Activated CD8-positive, alpha-beta T cell treated with anti-CD3 and anti-CD28 coated beads for 36 hours (primary cell): Measurements from ENCODE around the gene DCAF8. TPM values are rescaled to one million over a fixed set of nuclear protein-coding genes. Genes with fewer than 3 reads are reported as not detected.

Experiments
- ATAC-seq: fragments of 200-7000 bp; cut with Tn5 transposase; one replicate; pipeline ENCODE4 v1.10.0; 2021; ENCODE audit warnings: mild to moderate bottlenecking, moderate library complexity
- CTCF ChIA-PET: fragments of 350-600 bp; sonication (Branson Sonifier 250); formaldehyde crosslinking; loops from one replicate; lab custom pipeline; 2021; ENCODE audit warnings: antibody characterized with exemption; lab: Charles Lee
- POLR2A ChIA-PET: fragments of 350-600 bp; sonication (Branson Sonifier 250); formaldehyde crosslinking; loops from one replicate; lab custom pipeline; 2021; ENCODE audit warnings: antibody characterized with exemption; lab: Charles Lee
- DNase-seq: peaks from one replicate; pipeline ENCODE4 v3.0.0-alpha.2; 2020
- H3K27ac Mint-ChIP-seq: one replicate; pipeline ENCODE4 v1.8.0; 2021; ENCODE audit warnings: mild to moderate bottlenecking, mixed read lengths
- H3K27me3 Mint-ChIP-seq: one replicate; pipeline ENCODE4 v1.8.0; 2021; ENCODE audit warnings: mixed read lengths
- H3K36me3 Mint-ChIP-seq: one replicate; pipeline ENCODE4 v1.8.0; 2021; ENCODE audit warnings: low read depth, mixed read lengths
- H3K4me1 Mint-ChIP-seq: one replicate; pipeline ENCODE4 v1.8.0; 2021; ENCODE audit warnings: low read depth, mixed read lengths
- H3K4me3 Mint-ChIP-seq: one replicate; pipeline ENCODE4 v1.8.0; 2021; ENCODE audit warnings: mild to moderate bottlenecking, moderate library complexity, mixed read lengths
- H3K9me3 Mint-ChIP-seq: one replicate; pipeline ENCODE4 v1.8.0; 2021; ENCODE audit warnings: mixed read lengths
- intact Hi-C: fragments of 100-400 bp; cut with micrococcal nuclease; formaldehyde crosslinking; loops from one replicate; pipeline ENCODE4 v1.10.0; 2022
- total RNA-seq, 2 experiments: library from RNA; stranded (reverse); gene quantifications; one replicate each; pipeline ENCODE4 v1.2.3, GENCODE V29; 2021
- TF ChIP-seq, protein P1 (sequence below): fragments of 200-600 bp; IDR thresholded peaks from one replicate; pipeline ENCODE4 v1.8.0; 2022; ENCODE audit warnings: antibody characterized with exemption, mild to moderate bottlenecking

DCAF8 gene
- total RNA-seq, 2 experiments from 2014 or later: 116 TPM

- Mint-ChIP-seq H3K9me3 (no peaks in the 10 kb centered on the region), H3K4me3 (no peak overlapping the region), H3K4me1 (no peaks in the 10 kb centered on the region), H3K36me3 (peaks cover 48% of the 10 kb centered on the region), H3K27ac (no peak overlapping the region), H3K27me3 (no peaks in the 10 kb centered on the region)
- POLR2A ChIA-PET: interaction anchor here (1.0 to 1.2 kb wide), 2 partner anchors 46 to 61 kb away, joined by 3 read pairs; no protein-coding TSS in a partner anchor
- CTCF ChIA-PET: interaction anchor here (1.4 to 1.6 kb wide), 3 partner anchors 15 to 114 kb away, joined by 3 to 14 read pairs (median 3); no protein-coding TSS in a partner anchor
- ATAC-seq: no peak
- intact Hi-C loops: no loop called here
- DNase-seq: no peak
- TF ChIP-seq, protein P1, sequence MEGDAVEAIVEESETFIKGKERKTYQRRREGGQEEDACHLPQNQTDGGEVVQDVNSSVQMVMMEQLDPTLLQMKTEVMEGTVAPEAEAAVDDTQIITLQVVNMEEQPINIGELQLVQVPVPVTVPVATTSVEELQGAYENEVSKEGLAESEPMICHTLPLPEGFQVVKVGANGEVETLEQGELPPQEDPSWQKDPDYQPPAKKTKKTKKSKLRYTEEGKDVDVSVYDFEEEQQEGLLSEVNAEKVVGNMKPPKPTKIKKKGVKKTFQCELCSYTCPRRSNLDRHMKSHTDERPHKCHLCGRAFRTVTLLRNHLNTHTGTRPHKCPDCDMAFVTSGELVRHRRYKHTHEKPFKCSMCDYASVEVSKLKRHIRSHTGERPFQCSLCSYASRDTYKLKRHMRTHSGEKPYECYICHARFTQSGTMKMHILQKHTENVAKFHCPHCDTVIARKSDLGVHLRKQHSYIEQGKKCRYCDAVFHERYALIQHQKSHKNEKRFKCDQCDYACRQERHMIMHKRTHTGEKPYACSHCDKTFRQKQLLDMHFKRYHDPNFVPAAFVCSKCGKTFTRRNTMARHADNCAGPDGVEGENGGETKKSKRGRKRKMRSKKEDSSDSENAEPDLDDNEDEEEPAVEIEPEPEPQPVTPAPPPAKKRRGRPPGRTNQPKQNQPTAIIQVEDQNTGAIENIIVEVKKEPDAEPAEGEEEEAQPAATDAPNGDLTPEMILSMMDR: no peak
Observed at GRCh38 chr1:160307118-160307791, 44.9 kb upstream of the DCAF8 start.

DNA sequence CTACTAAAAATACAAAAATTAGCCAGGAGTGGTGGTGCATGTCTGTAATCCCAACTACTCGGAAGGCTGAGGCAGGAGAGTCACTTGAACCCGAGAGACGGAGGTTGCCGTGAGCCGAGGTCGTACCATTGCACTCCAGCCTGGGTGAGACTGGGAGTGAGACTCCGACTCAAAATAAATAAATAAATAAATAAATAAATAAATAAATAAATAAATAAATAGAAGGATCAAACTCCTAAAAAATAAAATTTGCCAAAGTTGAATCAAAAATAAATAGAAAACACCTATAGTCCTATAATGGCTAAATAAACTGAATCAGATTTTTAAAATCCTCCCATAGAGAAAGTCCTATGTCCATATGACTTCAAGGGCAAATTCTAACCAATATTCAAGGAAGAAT is 37.8 kb upstream of the DCAF8 start:
- intact Hi-C loops: no loop called here
- Mint-ChIP-seq H3K4me3 (no peak overlapping the region), H3K4me1 (no peaks in the 10 kb centered on the region), H3K36me3 (peaks cover 50% of the 10 kb centered on the region), H3K9me3 (no peaks in the 10 kb centered on the region), H3K27me3 (no peaks in the 10 kb centered on the region), H3K27ac (no peak overlapping the region)
- no peak for DNase-seq
- POLR2A ChIA-PET: no interaction called here
- CTCF ChIA-PET: interaction anchor here (1.0 to 6.2 kb wide), 2 partner anchors 8 to 9 kb away, joined by 3 to 51 read pairs; no protein-coding TSS in a partner anchor
- no peak for ATAC-seq
- TF ChIP-seq, protein P1: no peak

- H3K27me3 Mint-ChIP-seq: no peaks in the 10 kb centered on the region
- CTCF ChIA-PET: interaction anchor here (1.3 to 2.8 kb wide), 2 partner anchors 44 to 210 kb away, joined by 3 to 8 read pairs; no protein-coding TSS in a partner anchor
- H3K4me3 Mint-ChIP-seq: no peak overlapping the region
- peaks cover 61% of the 10 kb centered on the region for H3K36me3 Mint-ChIP-seq
- TF ChIP-seq, protein P1: no peak
- ATAC-seq (no peak), DNase-seq (no peak)
- no peaks in the 10 kb centered on the region for H3K9me3 Mint-ChIP-seq
- H3K27ac Mint-ChIP-seq: no peak overlapping the region
- intact Hi-C loops: no loop called here
- H3K4me1 Mint-ChIP-seq: peaks cover 4% of the 10 kb centered on the region
- POLR2A ChIA-PET: interaction anchor here (0.6 to 1.1 kb wide), 3 partner anchors 11 to 828 kb away, joined by 3 read pairs; partner anchors contain the start of gene PEX19
Observed at GRCh38 chr1:160296036-160296435, 33.7 kb upstream of the DCAF8 start.

GRCh38 chr1:160293020-160293968 is 30.9 kb upstream of the DCAF8 start:
- ATAC-seq: no peak
- H3K36me3 Mint-ChIP-seq: peaks cover 66% of the 10 kb centered on the region
- no peak overlapping the region for H3K4me3 Mint-ChIP-seq
- TF ChIP-seq, protein P1: no peak
- no peak overlapping the region for H3K27ac Mint-ChIP-seq
- ChIA-PET CTCF (interaction anchor here (1.2 to 7.2 kb wide), 29 partner anchors 9 to 207 kb away, joined by 4 to 102 read pairs (median 19); partner anchors contain the start of genes CASQ1, DCAF8, IGSF8 and NHLH1), POLR2A (interaction anchor here (0.6 to 0.9 kb wide), 3 partner anchors 31 to 103 kb away, joined by 3 to 5 read pairs (median 3); partner anchors contain the start of genes CASQ1, DCAF8 and PEA15)
- no peak for DNase-seq
- no peaks in the 10 kb centered on the region for H3K9me3 Mint-ChIP-seq
- no peaks in the 10 kb centered on the region for H3K27me3 Mint-ChIP-seq
- intact Hi-C loops: loop anchor here (5.0 kb wide), 1 partner anchor 191 kb away; no protein-coding TSS in a partner anchor
- peaks cover 4% of the 10 kb centered on the region for H3K4me1 Mint-ChIP-seq
